C4-2B (cell line): Measurements from ENCODE around the gene BABAM2.

Experiments
- CTCF ChIP-seq: fragments of 450-650 bp; conservative IDR thresholded peaks from 2 replicates; pipeline ENCODE4 v1.5.1; 2017; ENCODE audit warnings: mild to moderate bottlenecking
- ZFX ChIP-seq: fragments of 450-650 bp; IDR thresholded peaks from 2 replicates; pipeline ENCODE4 v1.6.1; 2017

DNA sequence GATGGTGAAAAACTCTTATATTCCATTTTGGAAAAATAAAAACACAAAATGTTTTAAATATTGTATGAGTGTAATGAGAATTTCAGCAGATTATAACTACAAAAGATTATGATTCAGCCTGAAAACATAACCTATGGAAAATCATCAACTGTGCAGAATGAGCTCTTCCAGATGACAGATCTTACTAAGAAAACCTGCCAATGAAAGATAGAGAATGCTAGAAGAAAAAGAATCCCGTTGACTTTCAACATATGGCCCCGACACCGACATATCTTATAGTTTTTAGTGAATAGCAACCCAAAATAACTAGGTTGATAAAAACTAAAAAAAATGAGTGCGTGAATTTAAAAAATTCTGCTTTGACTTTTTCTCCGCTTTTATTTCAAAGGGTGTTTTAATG lies 178.0 kb downstream of the BABAM2 start:
- TF ChIP-seq CTCF (no peak), ZFX (no peak)
